RCC 7860 (cell line): ENCODE data around the gene ERN2.
"Not testable (repeated sequence)": the region's sequence is repeated elsewhere in the genome, so short reads cannot be mapped to it uniquely, and the experiment has no call there.

ENCODE experiments used
- DNase-seq: peaks from one replicate; pipeline ENCODE4 v3.0.0-alpha.2; 2015; ENCODE audit warnings: low spot score
- FAIRE-seq: peaks from 2 replicates; lab custom pipeline; 2012; peaks lifted over from hg19 to GRCh38; lab: Jason Lieb, UNC

ERN2 gene

GRCh38 chr16:23712976-23713375 is at the start of gene ERN2:
Gene ERN2 (minus strand): TSS chr16:23713222. CDS start chr16:23713187, 35 bp downstream.
- no peak for DNase-seq
- FAIRE-seq: no peak

GRCh38 chr16:23757937-23758619 is 45.1 kb upstream of the ERN2 start:
- DNase-seq (no peak), FAIRE-seq (no peak)

GRCh38 chr16:23757116-23757515 is 44.1 kb upstream of the ERN2 start:
- DNase-seq (no peak), FAIRE-seq (no peak)

- FAIRE-seq (no peak), DNase-seq (no peak)
These were observed 42.4 kb upstream of the ERN2 start for GRCh38 chr16:23755484-23755809.

- FAIRE-seq (no peak), DNase-seq (no peak)
These were observed 41.8 kb upstream of the ERN2 start, which contains the start of gene CHP2 for GRCh38 chr16:23754594-23755483. Gene CHP2 (plus strand): TSS chr16:23755026. CDS start chr16:23755050, 24 bp downstream.

- FAIRE-seq (no peak), DNase-seq (no peak)
These were observed 41.0 kb upstream of the ERN2 start for GRCh38 chr16:23753908-23754593.

GRCh38 chr16:23751053-23751452 is 38.0 kb upstream of the ERN2 start:
- DNase-seq, FAIRE-seq: not testable (repeated sequence)

GRCh38 chr16:23748630-23749029 is 35.6 kb upstream of the ERN2 start:
- no peak for FAIRE-seq
- DNase-seq: no peak

- DNase-seq (no peak), FAIRE-seq (no peak)
These were observed 32.2 kb upstream of the ERN2 start for GRCh38 chr16:23745263-23745662.

GRCh38 chr16:23742766-23743165 is 29.7 kb upstream of the ERN2 start:
- no peak for DNase-seq
- no peak for FAIRE-seq

GRCh38 chr16:23741675-23742303 is 28.8 kb upstream of the ERN2 start:
- DNase-seq: no peak
- no peak for FAIRE-seq

GRCh38 chr16:23739516-23739915 is 26.5 kb upstream of the ERN2 start:
- no peak for DNase-seq
- no peak for FAIRE-seq

GRCh38 chr16:23737423-23738028 is 24.5 kb upstream of the ERN2 start:
- not testable (repeated sequence) for FAIRE-seq, DNase-seq

- FAIRE-seq: no peak
- DNase-seq: no peak
These were observed 21.3 kb upstream of the ERN2 start for GRCh38 chr16:23734176-23734893.

GRCh38 chr16:23729503-23730424 is 16.7 kb upstream of the ERN2 start:
- DNase-seq (no peak), FAIRE-seq (no peak)

GRCh38 chr16:23728112-23728477 is 15.1 kb upstream of the ERN2 start:
- FAIRE-seq: no peak

GRCh38 chr16:23726710-23727109 is 13.7 kb upstream of the ERN2 start:
- no peak for FAIRE-seq
- DNase-seq: no peak

More at GRCh38 chr16:23728112-23728477, 15.1 kb upstream of the ERN2 start:
- DNase-seq: no peak

GRCh38 chr16:23724785-23725131 is 11.7 kb upstream of the ERN2 start:
- no peak for FAIRE-seq
- no peak for DNase-seq
